ENCODE data around the gene FOXC1.
A peak's percentile ranks its signal among the peaks of the same experiment; 100 is the strongest.

FOXC1 gene

GRCh38 chr6:1612974-1613306 lies 3.2 kb downstream of the FOXC1 start:
- DNase-seq, result no peak

DNA sequence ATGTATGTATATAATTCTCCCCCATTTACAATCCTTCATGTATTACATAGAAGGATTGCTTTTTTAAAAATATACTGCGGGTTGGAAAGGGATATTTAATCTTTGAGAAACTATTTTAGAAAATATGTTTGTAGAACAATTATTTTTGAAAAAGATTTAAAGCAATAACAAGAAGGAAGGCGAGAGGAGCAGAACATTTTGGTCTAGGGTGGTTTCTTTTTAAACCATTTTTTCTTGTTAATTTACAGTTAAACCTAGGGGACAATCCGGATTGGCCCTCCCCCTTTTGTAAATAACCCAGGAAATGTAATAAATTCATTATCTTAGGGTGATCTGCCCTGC lies 3.6 kb downstream of the FOXC1 start:
- DNase-seq, result no peak

- no peak for DNase-seq
Measured at GRCh38 chr6:1613688-1614447, 4.2 kb downstream of the FOXC1 start.

DNA sequence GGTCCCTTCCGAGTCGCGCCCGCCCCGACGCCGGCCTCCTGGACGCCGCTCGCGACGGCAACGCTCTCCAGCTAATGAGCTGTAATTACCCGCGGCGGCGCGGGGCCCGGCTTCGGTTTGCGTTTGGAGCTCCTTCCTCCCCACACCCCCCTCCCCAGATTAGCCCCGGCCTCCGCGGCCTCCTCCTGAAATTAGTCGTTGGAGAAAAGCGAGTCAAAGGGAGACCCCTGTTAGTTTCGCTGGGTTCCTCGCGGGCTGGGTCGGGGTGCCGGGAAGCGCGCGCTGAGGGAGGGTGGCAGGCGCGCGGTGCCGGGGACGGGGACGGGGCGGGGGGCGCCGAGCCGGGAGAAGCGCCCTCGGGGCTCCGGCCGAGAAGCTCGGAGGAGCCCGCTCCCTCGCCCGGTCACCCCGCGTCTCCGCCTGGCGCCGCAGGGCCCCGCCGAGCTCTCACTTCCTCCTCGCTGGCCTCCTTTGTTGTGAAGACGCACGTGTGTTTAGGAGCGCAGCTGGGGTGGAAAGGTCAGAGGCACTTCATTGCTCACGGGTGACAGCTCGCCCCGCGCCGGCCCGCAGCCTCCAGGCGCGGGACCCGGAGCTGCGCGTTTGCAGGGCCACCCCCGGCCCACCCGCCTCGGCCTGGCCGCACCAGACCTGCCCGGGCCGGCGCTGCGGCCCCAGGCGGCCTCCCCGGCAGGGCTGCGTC lies 4.9 kb downstream of the FOXC1 start:
- DNase-seq, result no peak

DNA sequence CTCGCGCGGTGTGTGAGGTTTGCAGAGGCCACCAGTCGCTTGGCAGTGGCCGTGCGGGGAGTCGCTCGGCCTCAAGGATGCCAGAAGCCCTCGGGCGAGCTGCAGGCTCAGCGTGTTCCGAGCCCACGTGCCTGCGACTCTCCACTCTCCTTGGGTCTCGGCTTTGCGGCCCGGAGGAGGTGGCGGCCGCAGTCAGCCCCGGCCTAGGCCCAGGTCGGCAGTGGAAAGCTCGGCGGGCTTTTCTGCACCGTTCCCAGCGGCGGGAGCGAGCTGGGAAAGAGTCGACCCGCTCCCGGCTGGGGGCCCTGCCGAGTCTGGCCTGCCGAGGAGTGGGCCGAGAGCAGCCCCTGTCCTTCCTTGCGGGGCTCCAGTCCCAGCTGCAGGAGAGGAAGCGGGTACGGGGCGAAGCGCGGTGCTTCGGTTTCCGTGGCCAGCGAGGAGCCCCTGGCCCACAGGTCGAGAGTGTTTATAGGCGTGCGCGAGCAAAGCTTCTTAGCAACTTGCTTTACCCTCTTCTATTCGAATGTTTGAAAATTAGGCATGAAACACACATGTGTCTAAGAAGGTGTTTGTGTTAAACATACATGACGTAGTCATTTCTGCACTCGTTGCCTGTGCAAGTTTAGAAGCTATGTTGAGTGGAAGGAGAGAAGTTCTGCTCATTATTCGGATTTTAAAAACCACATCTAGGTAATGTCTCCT lies 5.6 kb downstream of the FOXC1 start:
- DNase-seq, result no peak

GRCh38 chr6:1615853-1616420 lies 6.2 kb downstream of the FOXC1 start:
- DNase-seq, result no peak

- no peak for DNase-seq
Measured at GRCh38 chr6:1616701-1617463, 7.2 kb downstream of the FOXC1 start.

DNA sequence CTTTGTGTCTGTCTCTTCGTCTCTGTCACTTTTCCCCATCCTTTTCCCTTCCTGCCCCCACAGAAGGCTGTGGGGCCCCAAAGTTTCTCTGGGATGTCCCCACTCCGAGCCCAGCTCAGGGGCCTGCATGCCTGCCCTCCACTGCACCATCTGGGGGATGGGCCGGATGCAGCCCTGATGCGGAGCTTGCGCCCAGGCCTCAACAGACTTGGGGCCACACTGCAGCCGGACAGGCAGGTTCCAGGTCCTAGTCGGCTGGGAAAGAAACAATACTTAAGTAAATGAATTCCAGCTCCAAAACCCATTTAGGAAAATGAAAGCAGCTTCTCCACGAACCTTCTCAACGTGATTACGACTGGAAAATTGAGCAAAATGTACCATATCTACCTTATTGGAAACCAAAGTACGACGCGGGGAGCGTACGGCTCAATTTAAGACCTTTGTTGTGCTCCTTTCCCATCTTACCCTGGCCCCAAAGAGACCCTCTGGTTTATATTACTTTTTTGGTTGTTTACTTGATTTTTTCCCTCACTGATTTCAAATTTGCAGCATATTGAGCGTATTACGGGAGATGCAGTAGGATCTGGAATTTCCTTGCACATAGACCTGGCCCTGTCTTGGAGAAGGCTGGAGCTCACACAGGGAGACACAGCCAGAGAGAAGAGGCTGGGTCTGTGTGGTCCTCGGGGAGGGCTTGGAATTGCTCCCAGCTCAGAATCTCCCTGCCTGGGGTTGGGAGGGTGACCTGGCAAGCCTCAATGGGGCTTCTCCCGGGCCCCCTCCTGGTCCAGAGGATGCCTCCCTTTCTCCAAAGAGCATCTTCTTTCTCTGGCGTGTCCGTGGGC lies 8.0 kb downstream of the FOXC1 start:
- no peak for DNase-seq

DNA sequence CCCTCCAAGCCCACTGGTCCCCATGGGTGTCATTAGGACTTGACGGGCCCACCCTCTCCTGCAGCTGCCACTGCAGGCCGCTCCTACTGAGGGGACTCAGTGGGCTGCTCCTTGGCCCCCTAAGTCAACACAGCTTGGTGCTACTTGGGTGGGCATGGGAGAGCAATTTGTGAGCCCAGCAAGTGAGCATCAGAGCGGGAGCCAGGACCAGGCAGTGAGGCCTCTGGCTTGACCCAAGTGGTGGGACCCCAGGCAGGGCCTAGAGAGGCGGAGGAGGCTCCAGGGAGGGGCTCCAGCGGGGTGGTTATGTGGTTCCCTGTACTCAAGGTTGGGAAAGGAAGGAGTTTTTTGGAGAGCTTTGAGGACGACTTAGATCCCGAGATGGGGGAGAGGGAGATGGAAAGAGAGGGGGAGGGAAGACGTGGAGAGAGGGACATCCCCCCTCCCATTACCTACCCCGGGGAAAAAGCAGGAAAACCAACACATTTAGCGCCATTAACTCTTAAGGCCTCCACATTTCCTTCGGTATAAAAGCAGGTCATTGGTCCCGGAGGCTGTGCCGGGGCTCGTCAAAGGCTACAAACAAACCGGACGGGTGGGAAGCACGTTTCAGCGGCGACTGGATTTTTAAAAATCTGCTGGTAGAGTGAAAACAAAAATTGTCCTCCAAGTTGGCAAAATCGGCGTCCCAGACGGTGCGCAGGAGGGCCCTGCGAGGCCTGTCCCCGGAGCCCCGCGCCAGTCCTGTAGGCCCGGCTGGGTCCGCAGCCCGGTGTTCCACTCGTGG lies 8.8 kb downstream of the FOXC1 start:
- no peak for DNase-seq

DNA sequence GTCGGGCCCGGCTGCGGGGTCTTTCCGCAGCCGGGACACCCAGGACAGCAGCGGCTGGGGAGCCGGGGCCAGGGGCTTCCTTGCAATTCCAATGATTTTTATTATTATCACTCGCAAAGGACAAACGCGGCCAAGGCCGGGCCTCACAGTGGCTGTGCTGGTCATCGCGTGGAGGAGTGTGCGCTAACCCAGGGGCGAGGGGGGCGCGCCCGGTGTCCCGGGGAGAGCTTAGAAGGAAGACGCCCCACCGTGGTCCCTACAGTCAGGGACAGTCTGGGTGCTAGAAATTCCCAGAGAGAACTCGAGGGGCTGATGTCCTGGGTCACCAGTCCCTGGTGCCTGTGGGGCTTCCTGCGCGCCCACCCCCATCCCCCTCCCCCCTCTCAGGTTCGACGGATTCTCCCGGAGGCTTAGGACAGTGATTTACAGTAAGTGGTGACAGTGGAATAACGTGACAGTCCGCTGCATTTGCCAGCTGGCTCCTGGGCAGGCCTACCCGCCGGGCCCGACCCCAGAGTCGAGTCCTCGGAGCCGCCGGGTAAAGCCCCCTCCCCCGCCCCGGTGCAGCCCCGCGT lies 9.5 kb downstream of the FOXC1 start:
- DNase-seq, result no peak

DNA sequence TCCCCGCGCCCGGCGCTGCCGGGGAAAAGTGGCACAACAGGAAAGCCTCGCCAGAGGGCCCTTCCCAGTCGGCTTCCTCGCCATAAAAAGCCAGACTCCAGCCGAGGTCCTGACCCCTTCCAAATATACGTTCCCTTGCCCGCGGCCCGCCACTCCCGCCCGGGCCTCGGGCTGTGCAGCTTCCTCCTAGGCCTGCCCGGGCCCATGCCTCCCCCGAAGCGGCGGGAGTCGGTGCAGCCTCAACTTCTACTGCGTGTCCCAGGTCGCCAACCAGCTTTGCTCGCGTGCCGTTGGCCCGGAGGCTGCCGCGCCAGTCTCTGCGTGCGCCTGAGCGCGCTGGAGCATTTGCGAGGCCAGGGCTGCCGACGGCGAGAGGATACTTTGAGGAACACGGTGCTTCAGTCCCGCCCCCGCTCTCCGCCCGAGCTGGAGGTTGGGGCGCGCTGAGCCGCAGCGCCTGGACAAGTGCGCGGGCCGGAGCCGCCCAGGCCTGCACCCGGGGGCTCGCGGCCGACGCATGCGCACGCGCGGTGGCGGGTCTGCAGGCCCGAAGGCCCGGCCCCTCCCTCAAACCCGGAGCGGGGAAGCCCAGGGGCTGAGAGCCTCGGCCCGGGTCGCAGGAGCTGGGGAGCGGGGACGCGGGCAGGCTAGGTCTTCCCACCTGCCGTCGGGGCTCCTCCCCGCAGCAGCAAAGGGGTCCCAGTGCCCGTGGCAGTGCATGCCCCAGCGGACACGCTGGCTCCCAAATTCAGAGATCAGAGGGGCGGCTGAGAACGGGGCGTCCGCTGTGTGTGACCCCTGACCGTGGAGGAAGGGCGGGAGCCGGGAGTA lies 10.2 kb downstream of the FOXC1 start:
- DNase-seq, result no peak

- DNase-seq, result no peak
Measured at GRCh38 chr6:1620504-1621069, 10.9 kb downstream of the FOXC1 start.

- no peak for DNase-seq
Measured at GRCh38 chr6:1621070-1621701, 11.5 kb downstream of the FOXC1 start.

GRCh38 chr6:1622220-1622850 lies 12.6 kb downstream of the FOXC1 start:
- no peak for DNase-seq

DNA sequence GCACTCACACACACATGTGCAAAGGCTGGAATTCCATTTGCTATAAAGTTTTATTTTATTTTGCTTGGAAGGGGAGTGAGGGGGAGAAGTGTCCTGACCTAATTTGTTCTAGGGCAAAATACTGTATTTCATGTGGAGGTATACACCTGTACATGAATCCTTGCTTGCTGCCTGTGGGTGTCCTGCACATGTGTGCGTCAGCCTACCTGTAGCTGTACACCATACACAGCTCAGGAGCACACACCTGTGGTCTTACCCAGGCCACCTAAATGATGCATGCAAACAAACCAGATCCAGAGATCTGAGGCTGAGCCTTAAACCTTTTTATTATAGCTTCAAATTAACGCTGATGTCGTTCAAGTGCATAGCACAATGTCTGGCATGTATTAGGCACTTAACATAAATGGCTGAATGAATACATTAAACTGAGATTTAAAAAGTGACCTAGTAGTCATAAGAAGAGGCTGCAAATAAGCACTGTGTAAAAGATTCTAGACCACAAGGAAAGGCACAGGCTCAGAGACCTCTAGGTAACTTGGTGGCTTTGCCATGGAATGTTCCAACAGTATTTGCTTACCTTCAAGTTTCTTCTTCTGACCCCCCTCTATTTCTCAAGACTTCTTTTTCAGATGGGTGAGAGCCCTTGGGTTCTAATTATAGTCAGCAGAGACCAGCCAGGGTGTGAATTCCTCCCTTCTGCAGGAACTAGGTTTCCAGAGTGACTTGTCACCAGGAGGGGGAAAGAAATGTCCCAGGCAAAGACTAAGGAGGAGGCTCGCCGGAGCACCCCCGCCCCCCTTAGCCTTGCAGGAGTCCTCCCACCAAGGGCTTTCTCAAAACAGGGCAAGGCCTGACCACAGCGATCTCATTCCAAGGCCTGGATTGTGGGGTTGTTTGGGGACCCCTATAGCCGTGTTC lies 13.4 kb downstream of the FOXC1 start:
- DNase-seq, result no peak

DNA sequence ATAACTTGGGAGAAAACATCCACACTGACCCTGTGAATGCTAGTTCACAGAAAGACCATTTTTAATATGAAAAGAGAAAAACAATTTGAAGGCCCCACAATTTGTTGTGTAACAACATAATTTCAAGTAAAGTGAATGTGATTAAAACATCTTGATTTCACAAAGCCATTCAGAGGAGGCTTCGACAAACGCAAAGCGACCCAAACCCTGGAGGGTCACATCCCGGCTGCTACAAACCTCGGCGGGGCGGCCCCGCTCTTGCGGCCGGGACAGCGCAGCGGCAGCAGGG lies 14.0 kb downstream of the FOXC1 start:
- no peak for DNase-seq

- DNase-seq, result peak; percentile 19
Measured at GRCh38 chr6:1624058-1624850, 14.5 kb downstream of the FOXC1 start.

Data from stimulated activated CD4-positive, alpha-beta T cell treated with anti-CD3 and anti-CD28 coated beads, Interleukin-4, amount 100 ng/mL, for 24 hours (primary cell).